Suprapubic skin (tissue), 4 donors: ENCODE measurements around the gene RIMKLA.

Source experiments
- EP300 ChIP-seq: sonication (generic); formaldehyde crosslinking; IDR thresholded peaks from one replicate; pipeline ENCODE4 v1.6.1; 2017; ENCODE audit warnings: antibody characterized with exemption
- POLR2AphosphoS5 ChIP-seq, 3 donors: sonication (generic); formaldehyde crosslinking; IDR thresholded peaks; one replicate each; pipeline ENCODE4 v1.6.1; 2017; ENCODE audit warnings: antibody characterized with exemption in 3 of 3
- TF ChIP-seq, protein P1 (sequence below), 2 donors: fragments of 200-600 bp in 1 of 2; fragments of 450-650 bp in 1 of 2; sonication (generic) in 1 of 2; IDR thresholded peaks; one replicate each; pipeline ENCODE4 v1.5.1; 2016 to 2019; ENCODE audit warnings: antibody characterized with exemption in 2 of 2, mild to moderate bottlenecking in 1 of 2, moderate library complexity in 1 of 2

DNA sequence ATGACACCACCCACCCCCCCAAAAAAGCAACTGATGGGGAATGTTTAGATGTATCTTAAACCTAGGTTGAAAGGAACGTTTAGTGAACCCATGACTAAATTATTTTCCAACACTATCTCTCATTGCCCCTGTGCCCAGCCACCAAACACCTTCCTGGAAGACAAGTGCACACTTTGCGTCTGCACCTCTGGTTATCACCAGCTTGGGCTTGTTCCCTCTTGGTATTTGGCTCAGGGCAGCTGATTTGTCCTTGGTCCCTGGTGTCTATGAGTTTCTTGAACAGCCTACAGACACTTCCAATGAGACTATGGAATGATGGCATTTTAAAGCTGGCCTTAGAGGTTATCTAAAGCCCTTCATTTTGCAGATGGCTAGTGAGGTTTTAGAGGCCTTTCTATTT lies 15.5 kb upstream of the RIMKLA start:
- TF ChIP-seq EP300 (no peak), POLR2AphosphoS5 (IDR thresholded peaks at IDR 0.05) (no peak)
- TF ChIP-seq, protein P1, sequence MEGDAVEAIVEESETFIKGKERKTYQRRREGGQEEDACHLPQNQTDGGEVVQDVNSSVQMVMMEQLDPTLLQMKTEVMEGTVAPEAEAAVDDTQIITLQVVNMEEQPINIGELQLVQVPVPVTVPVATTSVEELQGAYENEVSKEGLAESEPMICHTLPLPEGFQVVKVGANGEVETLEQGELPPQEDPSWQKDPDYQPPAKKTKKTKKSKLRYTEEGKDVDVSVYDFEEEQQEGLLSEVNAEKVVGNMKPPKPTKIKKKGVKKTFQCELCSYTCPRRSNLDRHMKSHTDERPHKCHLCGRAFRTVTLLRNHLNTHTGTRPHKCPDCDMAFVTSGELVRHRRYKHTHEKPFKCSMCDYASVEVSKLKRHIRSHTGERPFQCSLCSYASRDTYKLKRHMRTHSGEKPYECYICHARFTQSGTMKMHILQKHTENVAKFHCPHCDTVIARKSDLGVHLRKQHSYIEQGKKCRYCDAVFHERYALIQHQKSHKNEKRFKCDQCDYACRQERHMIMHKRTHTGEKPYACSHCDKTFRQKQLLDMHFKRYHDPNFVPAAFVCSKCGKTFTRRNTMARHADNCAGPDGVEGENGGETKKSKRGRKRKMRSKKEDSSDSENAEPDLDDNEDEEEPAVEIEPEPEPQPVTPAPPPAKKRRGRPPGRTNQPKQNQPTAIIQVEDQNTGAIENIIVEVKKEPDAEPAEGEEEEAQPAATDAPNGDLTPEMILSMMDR (IDR thresholded peaks at IDR 0.05): no peak
